ENCODE measurements around the gene PCDHGA6.

Gene PCDHGA6

DNA sequence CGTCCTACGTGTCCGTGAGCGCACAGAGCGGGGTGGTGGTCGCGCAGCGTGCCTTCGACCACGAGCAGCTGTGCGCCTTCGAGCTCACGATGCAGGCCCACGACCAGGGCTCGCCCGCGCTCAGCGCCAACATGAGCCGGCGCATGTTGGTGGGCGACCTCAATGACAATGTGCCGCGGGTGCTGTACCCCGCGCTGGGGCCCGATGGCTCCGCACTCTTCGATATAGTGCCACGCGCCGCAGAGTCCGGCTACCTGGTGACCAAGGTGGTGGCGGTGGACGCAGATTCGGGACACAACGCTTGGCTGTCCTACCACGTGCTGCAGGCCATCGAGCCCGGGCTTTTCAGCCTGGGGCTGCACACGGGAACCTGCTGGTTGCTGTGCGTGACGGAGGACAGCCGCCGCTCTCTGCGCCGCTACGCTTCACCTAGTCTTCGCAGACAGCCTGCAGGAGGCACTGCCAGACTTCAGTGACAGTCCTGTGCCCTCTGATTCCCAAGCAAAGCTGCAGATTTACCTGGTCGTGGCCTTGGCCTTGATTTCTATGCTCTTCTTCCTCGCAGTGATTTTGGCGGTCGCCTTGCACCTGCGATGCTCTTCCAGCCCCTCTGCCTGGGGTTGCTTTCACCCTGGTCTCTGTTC lies 54.2 kb downstream of the PCDHGA6 start:
- no peak for DNase-seq

More for the DNA sequence above, 54.2 kb downstream of the PCDHGA6 start:
- Histone ChIP-seq H3K4me1 (no peaks in the 10 kb centered on the region), H3K36me3 (peaks cover 9 to 51% (median 40%) of the 10 kb centered on the region in 3 donors), H3K9me3 (peaks cover 23 to 99% (median 92%) of the 10 kb centered on the region in 3 donors), H3K4me3 (no peak overlapping the region), H3K27me3 (no peaks in the 10 kb centered on the region), H3K27ac (no peak overlapping the region)
- no peak for TF ChIP-seq CTCF (IDR thresholded peaks at IDR 0.05)
- intact Hi-C loops (cut with DNase I; ENCODE audit: low total_unique reads) = loop anchor here (10.0 kb wide), 1 partner anchor 183 kb away; the partner anchor contains the start of gene PCDHB15
